Thyroid gland (tissue), 4 donors: ENCODE data around the gene KHNYN.

ENCODE experiments used
- POLR2A ChIP-seq, 2 donors: fragments of 450-650 bp; IDR thresholded peaks; one replicate each; pipeline ENCODE4 v1.6.1; 2017; ENCODE audit warnings: antibody characterized with exemption in 2 of 2, mild to moderate bottlenecking in 2 of 2, moderate library complexity in 1 of 2
- TF ChIP-seq, protein P1 (sequence below), 6 experiments: fragments of 200-600 bp in 3 of 6; fragments of 450-650 bp in 3 of 6; sonication (generic) in 3 of 6; IDR thresholded peaks; one replicate each; pipeline ENCODE4 v1.5.1; 2016 to 2019; ENCODE audit warnings: antibody characterized with exemption in 6 of 6, mild to moderate bottlenecking in 2 of 6, inconsistent platforms in 1 of 6, moderate library complexity in 1 of 6

DNA sequence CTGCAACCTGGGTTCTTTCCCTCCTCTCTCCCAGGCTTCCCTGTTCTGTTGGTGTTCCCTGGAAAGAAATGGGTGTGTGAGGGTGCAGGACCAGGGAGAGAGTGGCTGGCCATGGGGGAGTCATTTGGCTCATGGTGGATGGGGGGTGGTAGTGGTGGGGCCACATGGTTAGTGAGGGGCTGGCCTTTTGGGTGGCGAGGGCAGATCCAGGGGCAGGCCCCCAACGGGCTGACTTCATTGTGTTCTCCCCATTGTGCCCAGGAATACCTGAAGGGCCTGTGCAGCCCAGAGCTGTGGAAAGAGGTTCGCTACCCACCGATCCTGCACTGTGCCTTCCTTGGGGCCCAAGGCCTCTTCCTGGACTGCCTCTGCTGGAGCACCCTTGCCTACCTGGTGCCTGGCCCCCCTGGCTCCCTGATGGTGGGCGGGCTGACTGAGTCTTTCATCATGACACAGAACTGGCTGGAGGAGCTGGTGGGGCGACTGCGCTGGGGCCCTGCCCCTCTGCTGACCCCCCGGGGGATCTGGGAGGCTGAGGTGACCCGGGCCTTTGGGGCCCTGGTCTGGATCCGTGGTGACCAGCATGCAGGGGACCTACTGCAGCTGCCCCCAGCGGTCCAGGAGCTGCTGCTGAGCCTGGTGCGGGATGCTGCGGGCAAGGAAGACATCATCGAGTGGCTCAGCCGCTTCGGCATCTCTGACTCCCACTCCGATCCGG, 22.0 kb upstream of the KHNYN start:
- TF ChIP-seq, protein P1, sequence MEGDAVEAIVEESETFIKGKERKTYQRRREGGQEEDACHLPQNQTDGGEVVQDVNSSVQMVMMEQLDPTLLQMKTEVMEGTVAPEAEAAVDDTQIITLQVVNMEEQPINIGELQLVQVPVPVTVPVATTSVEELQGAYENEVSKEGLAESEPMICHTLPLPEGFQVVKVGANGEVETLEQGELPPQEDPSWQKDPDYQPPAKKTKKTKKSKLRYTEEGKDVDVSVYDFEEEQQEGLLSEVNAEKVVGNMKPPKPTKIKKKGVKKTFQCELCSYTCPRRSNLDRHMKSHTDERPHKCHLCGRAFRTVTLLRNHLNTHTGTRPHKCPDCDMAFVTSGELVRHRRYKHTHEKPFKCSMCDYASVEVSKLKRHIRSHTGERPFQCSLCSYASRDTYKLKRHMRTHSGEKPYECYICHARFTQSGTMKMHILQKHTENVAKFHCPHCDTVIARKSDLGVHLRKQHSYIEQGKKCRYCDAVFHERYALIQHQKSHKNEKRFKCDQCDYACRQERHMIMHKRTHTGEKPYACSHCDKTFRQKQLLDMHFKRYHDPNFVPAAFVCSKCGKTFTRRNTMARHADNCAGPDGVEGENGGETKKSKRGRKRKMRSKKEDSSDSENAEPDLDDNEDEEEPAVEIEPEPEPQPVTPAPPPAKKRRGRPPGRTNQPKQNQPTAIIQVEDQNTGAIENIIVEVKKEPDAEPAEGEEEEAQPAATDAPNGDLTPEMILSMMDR (IDR thresholded peaks at IDR 0.05), result no peak
- TF ChIP-seq POLR2A (IDR thresholded peaks at IDR 0.05), result no peak
